Adipocyte (in vitro differentiated cells): ENCODE data around the gene CBX4.

ENCODE experiments used
- DNase-seq: peaks from one replicate; pipeline ENCODE4 v3.0.0-alpha.2; 2015; ENCODE audit warnings: low read depth
- H3K27me3 ChIP-seq: replicated peaks from 2 replicates; pipeline ENCODE4 v1.7.0; 2013; ENCODE audit warnings: mild to moderate bottlenecking, low read length, moderate library complexity; ENCODE audit not compliant: control insufficient read depth, insufficient read depth
- H3K36me3 ChIP-seq: 2 replicates; pipeline ENCODE4 v1.7.0; 2013; ENCODE audit warnings: low read length, mild to moderate bottlenecking, moderate library complexity; ENCODE audit not compliant: control insufficient read depth, insufficient read depth, severe bottlenecking
- H3K4me1 ChIP-seq: 2 replicates; pipeline ENCODE4 v1.7.0; 2013; ENCODE audit warnings: mild to moderate bottlenecking, low read length, moderate library complexity; ENCODE audit not compliant: control insufficient read depth, insufficient read depth
- H3K4me3 ChIP-seq: 2 replicates; pipeline ENCODE4 v1.7.0; 2013; ENCODE audit warnings: mild to moderate bottlenecking, low read length, moderate library complexity
- H3K9ac ChIP-seq: 2 replicates; pipeline ENCODE4 v1.7.0; 2013; ENCODE audit warnings: mild to moderate bottlenecking, low read length, moderate library complexity
- H3K9me3 ChIP-seq: 2 replicates; pipeline ENCODE4 v1.7.0; 2013; ENCODE audit warnings: mild to moderate bottlenecking, low read length, moderate library complexity; ENCODE audit not compliant: control insufficient read depth

The CBX4 gene

DNA sequence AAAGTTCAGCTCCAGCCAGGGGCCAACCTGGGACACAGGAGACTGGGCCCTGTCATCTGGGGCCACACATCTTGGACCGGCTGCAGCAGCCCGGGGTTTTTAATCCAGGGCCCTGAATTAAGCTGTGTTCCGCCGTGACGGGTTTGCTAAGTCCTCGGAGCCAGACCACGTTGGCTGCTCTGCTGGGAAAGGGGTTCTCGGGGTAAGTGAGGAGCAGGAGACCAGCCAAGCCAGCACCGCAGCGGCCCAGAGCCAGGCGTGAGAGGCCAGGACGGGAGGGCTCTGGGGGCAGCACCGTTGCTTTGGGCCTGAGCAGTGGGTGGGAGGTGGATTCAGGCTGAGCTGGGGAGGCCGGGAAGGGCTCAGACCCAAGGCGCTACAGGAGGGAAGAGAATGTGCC lies 31.3 kb upstream of the CBX4 start:
- Histone ChIP-seq H3K27me3 (peaks cover 38% of the 10 kb centered on the region), H3K36me3 (no peaks in the 10 kb centered on the region), H3K9me3 (no peaks in the 10 kb centered on the region), H3K9ac (no peak overlapping the region), H3K4me1 (no peaks in the 10 kb centered on the region), H3K4me3 (no peak overlapping the region)
- DNase-seq: no peak

DNA sequence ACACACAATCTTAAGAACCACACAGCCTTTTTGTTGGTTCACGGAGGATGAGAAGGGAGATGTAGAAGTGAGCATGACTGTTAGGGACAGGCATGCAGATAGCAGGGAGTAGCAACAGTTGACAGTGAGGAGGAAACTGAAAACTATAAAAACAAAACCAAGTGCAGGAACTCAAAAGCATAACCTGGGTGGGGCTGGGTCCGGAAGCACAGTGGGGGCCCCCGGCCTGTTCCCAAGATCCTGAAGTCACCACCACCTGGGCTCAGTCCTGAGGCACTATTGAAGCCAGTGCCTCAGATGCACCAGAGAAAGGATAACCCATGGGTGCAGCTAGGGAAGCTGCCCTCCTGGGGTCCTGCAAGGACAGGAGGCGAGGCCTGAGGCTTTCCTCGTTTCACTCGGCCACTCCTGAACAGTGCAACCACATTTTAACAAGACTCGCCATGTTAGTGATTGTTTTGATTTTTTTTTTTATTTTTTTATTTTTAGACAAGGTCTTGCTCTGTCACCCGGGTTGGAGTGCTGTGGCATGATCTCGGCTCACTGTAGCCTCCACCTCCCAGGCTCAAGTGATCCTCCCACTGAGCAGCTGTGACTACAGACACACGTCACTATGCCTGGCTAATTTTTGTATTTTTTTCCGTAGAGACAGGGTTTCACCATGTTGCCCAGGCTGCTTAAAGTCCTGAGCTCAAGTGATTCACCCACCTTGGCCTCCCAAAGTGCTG lies 27.7 kb upstream of the CBX4 start:
- no peaks in the 10 kb centered on the region for H3K36me3 ChIP-seq
- H3K9ac ChIP-seq: no peak overlapping the region
- no peaks in the 10 kb centered on the region for H3K4me1 ChIP-seq
- H3K9me3 ChIP-seq: no peaks in the 10 kb centered on the region
- no peak overlapping the region for H3K4me3 ChIP-seq
- DNase-seq: no peak
- peaks cover 38% of the 10 kb centered on the region for H3K27me3 ChIP-seq

DNA sequence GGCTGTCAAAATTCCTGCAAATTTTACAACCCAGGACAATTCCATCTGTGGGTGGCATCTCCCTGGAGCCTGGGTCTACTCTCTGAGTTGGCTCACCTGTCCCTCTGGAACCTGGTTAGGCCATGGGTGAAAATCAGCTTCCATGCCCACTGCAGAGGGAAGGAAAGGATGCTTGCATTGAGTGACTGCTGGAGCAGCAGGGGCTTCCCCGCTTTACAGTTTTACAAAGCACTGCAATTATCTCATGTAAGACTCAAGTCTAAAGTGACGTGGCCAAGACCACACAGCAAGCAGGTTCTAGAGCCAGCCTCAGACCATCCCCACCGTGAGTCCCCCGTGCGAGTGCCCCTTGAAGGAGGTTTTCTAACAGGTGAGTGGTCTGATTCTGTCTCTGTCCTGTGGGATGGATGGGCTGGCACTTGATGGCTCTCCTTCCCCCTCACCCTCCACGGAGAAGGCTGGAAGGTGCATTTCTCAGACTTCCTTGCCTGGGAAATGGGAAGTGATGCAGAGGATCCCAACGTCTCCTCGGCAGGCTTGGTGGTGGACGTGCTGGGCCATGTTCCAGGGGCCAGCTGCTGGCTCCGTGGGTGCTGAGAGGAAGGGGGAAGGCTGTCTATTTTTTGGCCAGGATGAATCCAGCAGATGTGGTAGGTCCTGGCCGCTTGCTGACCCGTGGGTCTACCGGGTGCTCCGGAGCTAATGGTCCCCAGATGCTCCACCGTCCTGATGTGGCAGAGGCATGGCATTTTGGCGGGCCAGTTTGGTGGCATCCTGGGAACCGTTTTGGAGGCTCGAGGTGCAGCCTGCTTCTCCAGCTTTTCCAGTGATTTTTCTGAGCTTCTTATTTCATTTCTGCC lies 26.3 kb upstream of the CBX4 start:
- Histone ChIP-seq H3K36me3 (no peaks in the 10 kb centered on the region), H3K9ac (no peak overlapping the region), H3K27me3 (peaks cover 44% of the 10 kb centered on the region), H3K4me1 (no peaks in the 10 kb centered on the region), H3K4me3 (no peak overlapping the region), H3K9me3 (no peaks in the 10 kb centered on the region)
- DNase-seq: no peak

DNA sequence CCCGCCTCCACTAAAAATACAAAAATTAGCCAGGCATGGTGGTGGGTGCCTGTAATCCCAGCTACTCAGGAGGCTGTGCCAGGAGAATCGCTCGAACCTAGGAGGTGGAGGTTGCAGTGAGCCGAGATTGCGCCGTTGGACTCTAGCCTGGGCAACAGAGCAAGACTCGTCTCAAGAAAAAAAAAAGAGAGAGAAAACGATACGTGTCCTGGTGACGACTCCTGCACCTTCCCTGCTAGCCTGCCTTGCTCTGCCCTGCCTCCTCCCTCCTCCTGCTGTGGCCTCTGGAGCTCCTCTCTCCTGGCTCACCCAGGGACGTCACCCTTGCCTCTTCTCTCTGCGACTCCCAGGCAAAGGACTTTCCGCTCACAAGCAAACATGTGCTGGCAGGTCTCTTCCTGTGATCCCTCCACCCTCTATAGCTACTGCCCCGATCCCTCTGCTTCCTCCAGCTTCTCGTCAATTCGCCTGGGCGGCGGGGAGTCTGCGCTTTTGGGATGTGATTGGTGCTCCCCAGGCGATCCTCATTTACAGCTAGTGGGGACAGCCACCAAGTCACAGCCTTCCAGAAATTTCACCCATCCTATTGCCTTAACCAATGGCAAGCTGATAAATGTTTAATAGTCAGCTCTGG lies 25.5 kb upstream of the CBX4 start:
- Histone ChIP-seq H3K4me3 (no peak overlapping the region), H3K4me1 (no peaks in the 10 kb centered on the region), H3K27me3 (peaks cover 45% of the 10 kb centered on the region), H3K36me3 (no peaks in the 10 kb centered on the region), H3K9ac (no peak overlapping the region), H3K9me3 (no peaks in the 10 kb centered on the region)
- no peak for DNase-seq

DNA sequence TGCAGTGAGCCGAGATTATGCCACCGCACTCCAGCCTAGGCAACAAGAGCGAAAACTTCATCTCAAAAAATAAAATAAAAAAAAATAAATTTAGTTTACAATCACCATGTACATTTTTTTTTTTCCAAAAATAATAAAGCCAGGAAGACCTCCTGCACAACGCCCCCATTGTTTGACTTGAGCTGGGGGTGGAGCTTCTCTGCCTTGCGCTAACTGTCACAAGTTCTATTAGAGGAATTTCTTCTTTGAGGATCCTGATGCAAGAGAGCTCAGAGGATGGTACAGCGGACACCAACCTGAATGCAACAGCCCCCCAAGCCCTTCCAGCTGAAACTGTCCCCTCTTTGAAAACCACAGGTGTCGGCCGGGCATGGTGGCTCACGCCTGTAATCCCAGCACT lies 24.9 kb upstream of the CBX4 start:
- H3K4me3 ChIP-seq: no peak overlapping the region
- H3K4me1 ChIP-seq: no peaks in the 10 kb centered on the region
- peaks cover 41% of the 10 kb centered on the region for H3K27me3 ChIP-seq
- no peaks in the 10 kb centered on the region for H3K36me3 ChIP-seq
- no peak for DNase-seq
- H3K9me3 ChIP-seq: no peaks in the 10 kb centered on the region
- no peak overlapping the region for H3K9ac ChIP-seq

DNA sequence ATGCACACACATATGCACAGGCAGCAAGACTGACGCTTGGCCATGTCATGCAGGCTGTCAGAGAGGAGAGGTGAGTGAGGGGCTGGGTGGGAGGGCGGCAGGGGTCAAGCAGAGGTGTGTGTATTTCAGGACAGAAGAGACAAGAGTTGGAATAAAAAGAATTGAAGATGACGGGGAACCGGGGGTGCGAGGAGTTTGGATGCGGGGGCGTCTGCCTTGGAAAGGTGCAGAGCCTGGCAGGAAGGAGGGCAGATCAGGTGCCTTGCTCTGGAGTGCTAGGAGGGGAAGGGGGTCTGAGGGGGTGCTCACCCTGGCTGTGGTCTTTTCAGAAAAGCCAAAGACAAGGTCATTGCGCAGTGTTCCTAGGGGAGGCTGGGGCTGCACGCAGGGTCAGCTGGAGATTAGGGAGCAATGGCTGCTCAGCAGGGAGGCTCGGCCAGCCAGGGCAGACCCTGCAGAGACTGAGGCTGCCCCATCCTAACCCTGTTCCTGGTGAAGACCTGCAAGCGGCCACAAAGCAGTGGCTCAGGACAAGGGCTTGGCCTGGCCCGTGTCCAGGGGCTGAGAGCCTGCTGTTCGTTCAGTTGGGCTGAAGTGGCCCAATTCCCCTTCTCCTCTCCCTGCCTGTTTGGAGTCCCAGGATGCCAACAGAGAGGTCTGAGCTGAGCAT lies 23.7 kb upstream of the CBX4 start:
- Histone ChIP-seq H3K36me3 (no peaks in the 10 kb centered on the region), H3K9me3 (no peaks in the 10 kb centered on the region), H3K4me1 (no peaks in the 10 kb centered on the region), H3K9ac (no peak overlapping the region), H3K27me3 (peaks cover 42% of the 10 kb centered on the region), H3K4me3 (no peak overlapping the region)
- no peak for DNase-seq

DNA sequence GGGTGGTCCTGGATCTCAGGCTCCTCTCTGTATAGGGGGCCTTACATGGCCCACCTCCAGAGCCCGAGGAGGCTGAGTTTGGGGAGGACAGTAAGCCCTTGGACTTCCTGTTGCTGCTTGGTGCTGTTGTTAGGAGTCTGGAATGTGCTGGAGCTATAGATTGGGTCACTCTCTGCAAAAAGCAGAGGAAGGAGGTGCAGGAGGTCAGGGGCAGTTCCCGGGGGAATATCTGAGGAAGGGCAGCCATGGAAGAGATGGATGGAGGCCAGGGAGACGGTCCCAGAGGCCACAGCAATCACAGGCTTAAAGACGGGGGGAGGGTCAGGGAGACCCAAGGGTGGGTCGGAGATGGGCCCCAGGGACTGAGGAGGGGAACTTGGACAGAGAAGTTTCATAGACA lies 23.0 kb upstream of the CBX4 start:
- H3K9ac ChIP-seq: no peak overlapping the region
- H3K4me1 ChIP-seq: no peaks in the 10 kb centered on the region
- DNase-seq: no peak
- no peaks in the 10 kb centered on the region for H3K36me3 ChIP-seq
- peaks cover 45% of the 10 kb centered on the region for H3K27me3 ChIP-seq
- no peak overlapping the region for H3K4me3 ChIP-seq
- H3K9me3 ChIP-seq: no peaks in the 10 kb centered on the region

DNA sequence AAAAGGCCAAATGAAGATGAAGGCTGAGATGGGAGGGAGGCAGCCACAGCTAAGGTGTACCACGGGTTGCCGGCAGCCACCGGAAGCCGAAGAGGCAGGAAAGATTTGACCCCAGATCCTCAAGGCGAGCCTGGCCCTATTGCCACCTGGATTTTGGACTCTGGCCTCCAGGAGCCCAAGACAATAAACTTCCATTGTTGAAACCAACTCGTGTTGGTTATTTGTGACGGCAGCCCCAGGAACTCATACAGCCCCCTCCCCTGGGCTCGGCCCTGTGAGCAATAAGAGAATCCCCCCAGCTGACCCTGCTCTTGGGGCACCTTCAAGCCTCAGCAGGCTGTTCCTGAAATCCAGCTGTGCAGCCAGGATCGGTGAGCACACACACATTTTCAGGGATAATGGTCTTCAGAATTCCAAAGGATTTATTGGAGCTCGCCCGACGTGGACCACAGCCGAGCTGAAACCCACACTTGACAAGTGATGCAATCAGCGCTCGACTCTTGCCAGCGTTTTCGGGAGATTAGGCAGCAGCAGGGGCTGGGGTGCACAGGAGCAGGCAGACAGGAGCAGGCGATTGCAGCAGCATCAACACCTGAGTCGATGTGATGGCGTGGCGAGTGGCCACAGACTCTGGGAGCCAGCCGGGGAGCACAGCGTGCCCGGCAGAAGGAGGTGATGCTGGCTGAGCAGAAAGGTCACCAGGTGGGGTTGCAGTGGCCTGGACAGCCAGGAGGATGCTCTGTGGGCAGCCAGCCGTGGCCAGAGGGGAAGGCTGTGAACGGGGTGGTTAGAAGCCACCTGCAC lies 22.4 kb upstream of the CBX4 start:
- no peak overlapping the region for H3K9ac ChIP-seq
- no peaks in the 10 kb centered on the region for H3K9me3 ChIP-seq
- DNase-seq: peak; percentile 28
- no peaks in the 10 kb centered on the region for H3K36me3 ChIP-seq
- H3K27me3 ChIP-seq: peaks cover 51% of the 10 kb centered on the region
- no peak overlapping the region for H3K4me3 ChIP-seq
- no peaks in the 10 kb centered on the region for H3K4me1 ChIP-seq

DNA sequence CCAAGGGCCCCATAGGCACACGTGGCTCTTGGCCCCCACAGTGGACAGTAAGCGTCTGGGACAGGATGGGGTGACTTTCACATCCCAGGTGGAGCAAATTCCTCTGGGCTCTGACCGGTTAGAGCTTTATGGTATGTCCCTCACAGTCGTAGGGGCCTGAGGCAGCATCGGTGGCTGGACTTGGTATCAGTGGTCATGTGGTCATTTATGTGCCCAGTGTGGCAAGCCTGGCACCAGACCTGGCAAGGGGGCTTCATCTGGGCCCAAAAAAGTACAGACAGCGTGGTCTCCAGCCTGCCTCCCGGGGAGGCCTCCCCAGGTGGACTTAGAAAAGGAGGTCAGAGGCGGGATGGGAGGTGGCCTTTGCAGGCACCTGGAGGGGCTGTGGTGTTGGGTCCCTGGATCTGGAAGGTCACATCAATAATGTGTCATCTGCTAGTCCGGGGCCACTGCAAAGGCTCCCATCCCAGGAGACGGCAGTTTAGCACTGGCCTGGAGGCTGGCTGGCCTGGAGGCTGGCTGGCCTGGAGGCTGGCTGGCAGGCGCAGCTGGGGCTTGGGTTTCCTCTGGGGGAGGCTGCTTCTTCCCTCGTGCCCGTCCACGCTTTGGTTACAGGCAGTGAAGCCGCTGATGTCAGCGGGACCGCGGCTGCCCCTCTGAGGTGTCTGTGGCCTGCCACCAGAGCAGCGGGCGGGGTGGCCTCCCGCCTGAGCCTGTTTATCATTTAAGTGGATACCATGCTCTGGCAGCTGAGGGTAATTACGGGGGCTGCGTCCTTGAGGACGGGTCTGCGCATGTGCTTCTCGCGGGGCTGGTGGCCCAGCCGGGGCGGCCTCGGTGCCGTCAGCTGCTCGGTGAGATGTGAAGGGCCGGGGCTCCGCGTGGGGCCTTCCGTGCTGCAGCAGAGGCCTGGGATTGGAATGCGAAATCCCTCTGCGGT lies 20.7 kb upstream of the CBX4 start:
- no peak overlapping the region for H3K4me3 ChIP-seq
- no peaks in the 10 kb centered on the region for H3K9me3 ChIP-seq
- H3K36me3 ChIP-seq: no peaks in the 10 kb centered on the region
- no peak overlapping the region for H3K9ac ChIP-seq
- peaks cover 49% of the 10 kb centered on the region for H3K27me3 ChIP-seq
- DNase-seq: no peak
- no peaks in the 10 kb centered on the region for H3K4me1 ChIP-seq

DNA sequence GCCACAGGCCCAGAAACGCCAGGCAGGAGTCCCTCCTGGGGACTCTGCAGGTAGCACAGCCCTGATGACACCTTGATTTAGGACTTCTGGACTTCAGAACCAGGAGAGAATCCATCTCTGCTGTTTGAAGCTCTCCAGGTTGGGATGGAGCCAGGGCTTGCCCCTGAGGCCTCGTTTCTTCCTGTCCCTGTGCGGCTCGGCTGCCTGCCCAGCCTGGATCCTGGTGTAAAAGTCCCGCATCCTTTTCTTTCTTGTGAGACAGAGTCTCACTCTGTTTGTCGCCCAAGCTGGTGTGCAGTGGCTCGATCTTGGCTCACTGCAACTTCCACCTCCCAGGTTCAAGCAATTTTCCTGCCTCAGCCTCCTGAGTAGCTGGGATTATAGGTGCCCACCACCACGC lies 17.9 kb upstream of the CBX4 start:
- Histone ChIP-seq H3K4me3 (no peak overlapping the region), H3K9me3 (no peaks in the 10 kb centered on the region), H3K4me1 (no peaks in the 10 kb centered on the region), H3K9ac (no peak overlapping the region), H3K36me3 (no peaks in the 10 kb centered on the region), H3K27me3 (peaks cover 47% of the 10 kb centered on the region)
- DNase-seq: no peak
